GM23338 (cell line): ENCODE results near the gene GPC6. TPM values are rescaled to one million over a fixed set of nuclear protein-coding genes. Genes with fewer than 3 reads are reported as not detected.

Experiments
- ATAC-seq: fragments of 200-7000 bp; cut with Tn5 transposase; 3 replicates; pipeline ENCODE4 v1.9.1; 2020
- DNase-seq: peaks from one replicate; pipeline ENCODE4 v3.0.0-alpha.2; 2015; ENCODE audit warnings: low spot score
- H2AFZ ChIP-seq: fragments of 200-600 bp; sonication (generic); 2 replicates; pipeline ENCODE4 v1.8.0; 2016; ENCODE audit warnings: antibody characterized with exemption, mild to moderate bottlenecking, moderate library complexity
- H3F3A ChIP-seq: fragments of 200-600 bp; sonication (generic); replicated peaks from 2 replicates; pipeline ENCODE4 v1.8.0; 2017; ENCODE audit warnings: antibody characterized with exemption, mixed run types, low read depth
- H3K27ac ChIP-seq: fragments of 200-600 bp; sonication (generic); 2 replicates; pipeline ENCODE4 v1.6.1; 2016; ENCODE audit warnings: low read depth
- H3K27me3 ChIP-seq: fragments of 200-600 bp; sonication (generic); 2 replicates; pipeline ENCODE4 v1.8.0; 2016; ENCODE audit warnings: mild to moderate bottlenecking, mixed run types, moderate library complexity; ENCODE audit not compliant: insufficient read depth
- H3K36me3 ChIP-seq: fragments of 200-600 bp; sonication (generic); 2 replicates; pipeline ENCODE4 v1.8.0; 2016; ENCODE audit warnings: mild to moderate bottlenecking; ENCODE audit not compliant: insufficient read depth
- H3K4me1 ChIP-seq: fragments of 200-600 bp; sonication (generic); 2 replicates; pipeline ENCODE4 v1.8.0; 2016; ENCODE audit warnings: mild to moderate bottlenecking, moderate library complexity; ENCODE audit not compliant: insufficient read depth
- H3K4me2 ChIP-seq: fragments of 200-600 bp; sonication (generic); 2 replicates; pipeline ENCODE4 v1.7.1; 2017; ENCODE audit warnings: mixed run types
- H3K4me3 ChIP-seq: fragments of 200-600 bp; sonication (generic); 2 replicates; pipeline ENCODE4 v1.6.1; 2016; ENCODE audit warnings: mixed run types
- H3K79me2 ChIP-seq: fragments of 200-600 bp; sonication (generic); replicated peaks from 2 replicates; pipeline ENCODE4 v1.8.0; 2017; ENCODE audit warnings: mild to moderate bottlenecking; ENCODE audit not compliant: insufficient read depth
- H3K9me2 ChIP-seq: fragments of 200-600 bp; sonication (generic); 2 replicates; pipeline ENCODE4 v1.8.0; 2017; ENCODE audit not compliant: insufficient read depth
- H4K20me1 ChIP-seq: fragments of 200-600 bp; sonication (generic); replicated peaks from 2 replicates; pipeline ENCODE4 v1.8.0; 2017; ENCODE audit warnings: mild to moderate bottlenecking; ENCODE audit not compliant: insufficient read depth
- H3K27ac Mint-ChIP-seq: 2 replicates; pipeline ENCODE4 v1.8.0; 2020; ENCODE audit warnings: inconsistent platforms, mild to moderate bottlenecking, moderate library complexity, mixed read lengths
- H3K27me3 Mint-ChIP-seq: 3 replicates; pipeline ENCODE4 v1.8.0; 2022; ENCODE audit warnings: low read depth, mild to moderate bottlenecking, moderate library complexity, mixed read lengths, inconsistent platforms; ENCODE audit not compliant: insufficient read depth, poor library complexity
- H3K36me3 Mint-ChIP-seq: 3 replicates; pipeline ENCODE4 v1.8.0; 2021; ENCODE audit warnings: low read depth, mild to moderate bottlenecking, inconsistent platforms, moderate library complexity, mixed read lengths
- H3K4me1 Mint-ChIP-seq: 3 replicates; pipeline ENCODE4 v1.8.0; 2020; ENCODE audit warnings: mild to moderate bottlenecking, inconsistent platforms, mixed read lengths
- H3K4me3 Mint-ChIP-seq: 3 replicates; pipeline ENCODE4 v1.8.0; 2021; ENCODE audit warnings: moderate library complexity, mild to moderate bottlenecking, inconsistent platforms, mixed read lengths
- H3K9me3 Mint-ChIP-seq: 3 replicates; pipeline ENCODE4 v1.8.0; 2020; ENCODE audit warnings: moderate library complexity, mild to moderate bottlenecking, inconsistent platforms, mixed read lengths
- CREB1 ChIP-seq: fragments of 250-450 bp; sonication (Bioruptor Pico); IDR thresholded peaks from 2 replicates; pipeline ENCODE4 v1.5.0; 2020; ENCODE audit warnings: low read depth, mild to moderate bottlenecking, moderate library complexity
- EZH2 ChIP-seq: fragments of 200-600 bp; sonication (generic); IDR thresholded peaks from one replicate; pipeline ENCODE4 v1.8.0; 2017; ENCODE audit warnings: antibody characterized with exemption, mild to moderate bottlenecking, low read depth; ENCODE audit not compliant: unreplicated experiment
- EZH2phosphoT487 ChIP-seq: fragments of 200-600 bp; sonication (generic); IDR thresholded peaks from one replicate; pipeline ENCODE4 v1.8.1; 2018; ENCODE audit warnings: antibody characterized with exemption; ENCODE audit not compliant: unreplicated experiment
- JUNB ChIP-seq: IDR thresholded peaks from one replicate; pipeline ENCODE4 v1.6.1; 2016; ENCODE audit warnings: antibody characterized with exemption; ENCODE audit not compliant: unreplicated experiment
- NANOG ChIP-seq: IDR thresholded peaks from 2 replicates; pipeline ENCODE4 v1.6.1; 2016; ENCODE audit warnings: antibody characterized with exemption, borderline replicate concordance
- POLR2AphosphoS5 ChIP-seq: IDR thresholded peaks from 2 replicates; pipeline ENCODE4 v1.6.1; 2016; ENCODE audit warnings: antibody characterized with exemption, low read depth
- STAT1 ChIP-seq: IDR thresholded peaks from one replicate; pipeline ENCODE4 v1.6.1; 2016; ENCODE audit warnings: antibody characterized with exemption; ENCODE audit not compliant: unreplicated experiment
- ZNF114 ChIP-seq: fragments of 250-450 bp; sonication (Bioruptor Pico); IDR thresholded peaks from 2 replicates; pipeline ENCODE4 v1.5.0; 2020; ENCODE audit warnings: mild to moderate bottlenecking, moderate library complexity
- ZNF331 ChIP-seq: fragments of 250-450 bp; sonication (Bioruptor Pico); IDR thresholded peaks from 2 replicates; pipeline ENCODE4 v1.5.0; 2020; ENCODE audit warnings: low read depth, mild to moderate bottlenecking, moderate library complexity
- polyA plus RNA-seq: library from polyadenylated mRNA; unstranded; fragments of >200 nt; fragmentation: Nextera tagmentation; extraction: Ambion mirVana; gene quantifications from 2 replicates; pipeline ENCODE4 v1.2.1, GENCODE V29; 2016
- total RNA-seq: library from RNA; depleted of rRNA; stranded (reverse); fragments of >200 nt; shearing (Covaris generic); gene quantifications from 2 replicates; pipeline ENCODE4 v1.2.3, GENCODE V29; 2014
- TF ChIP-seq, protein P1 (sequence below): fragments of 250-450 bp; sonication (Bioruptor Pico); IDR thresholded peaks from 2 replicates; pipeline ENCODE4 v1.5.0; 2020; ENCODE audit warnings: mild to moderate bottlenecking, moderate library complexity
- TF ChIP-seq, protein P2 (sequence below): IDR thresholded peaks from 2 replicates; pipeline ENCODE4 v1.6.1; 2016; ENCODE audit warnings: antibody characterized with exemption
- TF ChIP-seq, protein P3 (sequence below): IDR thresholded peaks from one replicate; pipeline ENCODE4 v1.6.1; 2018; ENCODE audit warnings: antibody characterized with exemption; ENCODE audit not compliant: unreplicated experiment
- TF ChIP-seq, protein P4 (sequence below), 2 experiments: fragments of 200-600 bp in 1 of 2; sonication (generic) in 1 of 2; conservative IDR thresholded peaks; 2 replicates each; pipeline versions ENCODE4 v1.5.1 to v1.6.1; 2016 to 2017; ENCODE audit warnings: antibody characterized with exemption in 2 of 2, low read depth in 2 of 2, mild to moderate bottlenecking in 2 of 2, moderate library complexity in 1 of 2

Gene GPC6
- total and polyA plus RNA-seq, 2 experiments from 2014 or later = 6.4 to 28.6 TPM

DNA sequence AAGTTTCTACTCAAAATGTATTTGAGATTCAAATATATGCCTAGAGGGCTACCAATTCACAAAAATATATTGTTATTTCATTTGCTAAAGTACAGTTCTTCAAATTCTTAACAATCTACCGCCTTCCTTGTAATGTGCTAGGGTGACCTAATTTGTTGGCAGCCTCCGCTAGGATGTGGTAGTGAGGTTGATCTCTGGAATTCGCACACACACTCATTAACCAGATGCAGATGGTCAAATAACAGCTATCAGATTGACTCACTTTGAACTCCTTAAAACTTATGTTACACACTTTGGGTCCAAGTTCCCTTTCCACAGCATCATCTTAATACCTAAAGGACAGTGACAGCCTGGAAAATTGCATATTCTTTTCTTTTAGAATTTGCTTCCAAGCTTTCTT is 885.6 kb downstream of the GPC6 start:
- DNase-seq (no peak), ATAC-seq (no peak)
- H3K4me3 Mint-ChIP-seq = no peak overlapping the region
- peaks cover 12% of the 10 kb centered on the region for H3K4me1 Mint-ChIP-seq
- H3K9me3 Mint-ChIP-seq = no peaks in the 10 kb centered on the region
- TF ChIP-seq ZNF331 (CRISPR knock-in tag) = no peak
- TF ChIP-seq NANOG = no peak
- TF ChIP-seq STAT1 = no peak
- no peak for TF ChIP-seq ZNF114 (CRISPR knock-in tag)
- no peak for TF ChIP-seq EZH2
- TF ChIP-seq CREB1 (CRISPR knock-in tag) = no peak
- no peak for TF ChIP-seq JUNB
- TF ChIP-seq, protein P1, sequence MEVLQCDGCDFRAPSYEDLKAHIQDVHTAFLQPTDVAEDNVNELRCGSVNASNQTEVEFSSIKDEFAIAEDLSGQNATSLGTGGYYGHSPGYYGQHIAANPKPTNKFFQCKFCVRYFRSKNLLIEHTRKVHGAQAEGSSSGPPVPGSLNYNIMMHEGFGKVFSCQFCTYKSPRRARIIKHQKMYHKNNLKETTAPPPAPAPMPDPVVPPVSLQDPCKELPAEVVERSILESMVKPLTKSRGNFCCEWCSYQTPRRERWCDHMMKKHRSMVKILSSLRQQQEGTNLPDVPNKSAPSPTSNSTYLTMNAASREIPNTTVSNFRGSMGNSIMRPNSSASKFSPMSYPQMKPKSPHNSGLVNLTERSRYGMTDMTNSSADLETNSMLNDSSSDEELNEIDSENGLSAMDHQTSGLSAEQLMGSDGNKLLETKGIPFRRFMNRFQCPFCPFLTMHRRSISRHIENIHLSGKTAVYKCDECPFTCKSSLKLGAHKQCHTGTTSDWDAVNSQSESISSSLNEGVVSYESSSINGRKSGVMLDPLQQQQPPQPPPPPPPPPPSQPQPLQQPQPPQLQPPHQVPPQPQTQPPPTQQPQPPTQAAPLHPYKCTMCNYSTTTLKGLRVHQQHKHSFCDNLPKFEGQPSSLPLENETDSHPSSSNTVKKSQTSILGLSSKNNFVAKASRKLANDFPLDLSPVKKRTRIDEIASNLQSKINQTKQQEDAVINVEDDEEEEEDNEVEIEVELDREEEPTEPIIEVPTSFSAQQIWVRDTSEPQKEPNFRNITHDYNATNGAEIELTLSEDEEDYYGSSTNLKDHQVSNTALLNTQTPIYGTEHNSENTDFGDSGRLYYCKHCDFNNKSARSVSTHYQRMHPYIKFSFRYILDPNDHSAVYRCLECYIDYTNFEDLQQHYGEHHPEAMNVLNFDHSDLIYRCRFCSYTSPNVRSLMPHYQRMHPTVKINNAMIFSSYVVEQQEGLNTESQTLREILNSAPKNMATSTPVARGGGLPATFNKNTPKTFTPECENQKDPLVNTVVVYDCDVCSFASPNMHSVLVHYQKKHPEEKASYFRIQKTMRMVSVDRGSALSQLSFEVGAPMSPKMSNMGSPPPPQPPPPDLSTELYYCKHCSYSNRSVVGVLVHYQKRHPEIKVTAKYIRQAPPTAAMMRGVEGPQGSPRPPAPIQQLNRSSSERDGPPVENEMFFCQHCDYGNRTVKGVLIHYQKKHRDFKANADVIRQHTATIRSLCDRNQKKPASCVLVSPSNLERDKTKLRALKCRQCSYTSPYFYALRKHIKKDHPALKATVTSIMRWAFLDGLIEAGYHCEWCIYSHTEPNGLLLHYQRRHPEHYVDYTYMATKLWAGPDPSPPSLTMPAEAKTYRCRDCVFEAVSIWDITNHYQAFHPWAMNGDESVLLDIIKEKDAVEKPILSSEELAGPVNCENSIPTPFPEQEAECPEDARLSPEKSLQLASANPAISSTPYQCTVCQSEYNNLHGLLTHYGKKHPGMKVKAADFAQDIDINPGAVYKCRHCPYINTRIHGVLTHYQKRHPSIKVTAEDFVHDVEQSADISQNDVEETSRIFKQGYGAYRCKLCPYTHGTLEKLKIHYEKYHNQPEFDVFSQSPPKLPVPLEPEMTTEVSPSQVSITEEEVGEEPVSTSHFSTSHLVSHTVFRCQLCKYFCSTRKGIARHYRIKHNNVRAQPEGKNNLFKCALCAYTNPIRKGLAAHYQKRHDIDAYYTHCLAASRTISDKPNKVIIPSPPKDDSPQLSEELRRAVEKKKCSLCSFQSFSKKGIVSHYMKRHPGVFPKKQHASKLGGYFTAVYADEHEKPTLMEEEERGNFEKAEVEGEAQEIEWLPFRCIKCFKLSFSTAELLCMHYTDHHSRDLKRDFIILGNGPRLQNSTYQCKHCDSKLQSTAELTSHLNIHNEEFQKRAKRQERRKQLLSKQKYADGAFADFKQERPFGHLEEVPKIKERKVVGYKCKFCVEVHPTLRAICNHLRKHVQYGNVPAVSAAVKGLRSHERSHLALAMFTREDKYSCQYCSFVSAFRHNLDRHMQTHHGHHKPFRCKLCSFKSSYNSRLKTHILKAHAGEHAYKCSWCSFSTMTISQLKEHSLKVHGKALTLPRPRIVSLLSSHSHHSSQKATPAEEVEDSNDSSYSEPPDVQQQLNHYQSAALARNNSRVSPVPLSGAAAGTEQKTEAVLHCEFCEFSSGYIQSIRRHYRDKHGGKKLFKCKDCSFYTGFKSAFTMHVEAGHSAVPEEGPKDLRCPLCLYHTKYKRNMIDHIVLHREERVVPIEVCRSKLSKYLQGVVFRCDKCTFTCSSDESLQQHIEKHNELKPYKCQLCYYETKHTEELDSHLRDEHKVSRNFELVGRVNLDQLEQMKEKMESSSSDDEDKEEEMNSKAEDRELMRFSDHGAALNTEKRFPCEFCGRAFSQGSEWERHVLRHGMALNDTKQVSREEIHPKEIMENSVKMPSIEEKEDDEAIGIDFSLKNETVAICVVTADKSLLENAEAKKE (CRISPR knock-in tag) = no peak
- TF ChIP-seq, protein P2, sequence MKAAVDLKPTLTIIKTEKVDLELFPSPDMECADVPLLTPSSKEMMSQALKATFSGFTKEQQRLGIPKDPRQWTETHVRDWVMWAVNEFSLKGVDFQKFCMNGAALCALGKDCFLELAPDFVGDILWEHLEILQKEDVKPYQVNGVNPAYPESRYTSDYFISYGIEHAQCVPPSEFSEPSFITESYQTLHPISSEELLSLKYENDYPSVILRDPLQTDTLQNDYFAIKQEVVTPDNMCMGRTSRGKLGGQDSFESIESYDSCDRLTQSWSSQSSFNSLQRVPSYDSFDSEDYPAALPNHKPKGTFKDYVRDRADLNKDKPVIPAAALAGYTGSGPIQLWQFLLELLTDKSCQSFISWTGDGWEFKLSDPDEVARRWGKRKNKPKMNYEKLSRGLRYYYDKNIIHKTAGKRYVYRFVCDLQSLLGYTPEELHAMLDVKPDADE = no peak
- no peak for TF ChIP-seq POLR2AphosphoS5
- TF ChIP-seq, protein P3, sequence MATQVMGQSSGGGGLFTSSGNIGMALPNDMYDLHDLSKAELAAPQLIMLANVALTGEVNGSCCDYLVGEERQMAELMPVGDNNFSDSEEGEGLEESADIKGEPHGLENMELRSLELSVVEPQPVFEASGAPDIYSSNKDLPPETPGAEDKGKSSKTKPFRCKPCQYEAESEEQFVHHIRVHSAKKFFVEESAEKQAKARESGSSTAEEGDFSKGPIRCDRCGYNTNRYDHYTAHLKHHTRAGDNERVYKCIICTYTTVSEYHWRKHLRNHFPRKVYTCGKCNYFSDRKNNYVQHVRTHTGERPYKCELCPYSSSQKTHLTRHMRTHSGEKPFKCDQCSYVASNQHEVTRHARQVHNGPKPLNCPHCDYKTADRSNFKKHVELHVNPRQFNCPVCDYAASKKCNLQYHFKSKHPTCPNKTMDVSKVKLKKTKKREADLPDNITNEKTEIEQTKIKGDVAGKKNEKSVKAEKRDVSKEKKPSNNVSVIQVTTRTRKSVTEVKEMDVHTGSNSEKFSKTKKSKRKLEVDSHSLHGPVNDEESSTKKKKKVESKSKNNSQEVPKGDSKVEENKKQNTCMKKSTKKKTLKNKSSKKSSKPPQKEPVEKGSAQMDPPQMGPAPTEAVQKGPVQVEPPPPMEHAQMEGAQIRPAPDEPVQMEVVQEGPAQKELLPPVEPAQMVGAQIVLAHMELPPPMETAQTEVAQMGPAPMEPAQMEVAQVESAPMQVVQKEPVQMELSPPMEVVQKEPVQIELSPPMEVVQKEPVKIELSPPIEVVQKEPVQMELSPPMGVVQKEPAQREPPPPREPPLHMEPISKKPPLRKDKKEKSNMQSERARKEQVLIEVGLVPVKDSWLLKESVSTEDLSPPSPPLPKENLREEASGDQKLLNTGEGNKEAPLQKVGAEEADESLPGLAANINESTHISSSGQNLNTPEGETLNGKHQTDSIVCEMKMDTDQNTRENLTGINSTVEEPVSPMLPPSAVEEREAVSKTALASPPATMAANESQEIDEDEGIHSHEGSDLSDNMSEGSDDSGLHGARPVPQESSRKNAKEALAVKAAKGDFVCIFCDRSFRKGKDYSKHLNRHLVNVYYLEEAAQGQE = no peak
- TF ChIP-seq EZH2phosphoT487 = no peak
- TF ChIP-seq, protein P4, sequence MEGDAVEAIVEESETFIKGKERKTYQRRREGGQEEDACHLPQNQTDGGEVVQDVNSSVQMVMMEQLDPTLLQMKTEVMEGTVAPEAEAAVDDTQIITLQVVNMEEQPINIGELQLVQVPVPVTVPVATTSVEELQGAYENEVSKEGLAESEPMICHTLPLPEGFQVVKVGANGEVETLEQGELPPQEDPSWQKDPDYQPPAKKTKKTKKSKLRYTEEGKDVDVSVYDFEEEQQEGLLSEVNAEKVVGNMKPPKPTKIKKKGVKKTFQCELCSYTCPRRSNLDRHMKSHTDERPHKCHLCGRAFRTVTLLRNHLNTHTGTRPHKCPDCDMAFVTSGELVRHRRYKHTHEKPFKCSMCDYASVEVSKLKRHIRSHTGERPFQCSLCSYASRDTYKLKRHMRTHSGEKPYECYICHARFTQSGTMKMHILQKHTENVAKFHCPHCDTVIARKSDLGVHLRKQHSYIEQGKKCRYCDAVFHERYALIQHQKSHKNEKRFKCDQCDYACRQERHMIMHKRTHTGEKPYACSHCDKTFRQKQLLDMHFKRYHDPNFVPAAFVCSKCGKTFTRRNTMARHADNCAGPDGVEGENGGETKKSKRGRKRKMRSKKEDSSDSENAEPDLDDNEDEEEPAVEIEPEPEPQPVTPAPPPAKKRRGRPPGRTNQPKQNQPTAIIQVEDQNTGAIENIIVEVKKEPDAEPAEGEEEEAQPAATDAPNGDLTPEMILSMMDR (conservative IDR thresholded peaks at IDR 0.05; ENCODE audit: low read depth in 2 of 2) = no peak
- Histone ChIP-seq H3K36me3 (no peaks in the 10 kb centered on the region), H3K4me2 (no peak overlapping the region), H3F3A (no peaks in the 10 kb centered on the region), H3K79me2 (no peaks in the 10 kb centered on the region), H3K4me1 (peaks cover 13% of the 10 kb centered on the region), H3K27ac (no peak overlapping the region), H3K9me2 (no peaks in the 10 kb centered on the region), H4K20me1 (no peaks in the 10 kb centered on the region), H3K27me3 (no peaks in the 10 kb centered on the region), H2AFZ (no peak overlapping the region), H3K4me3 (no peak overlapping the region)
- no peak overlapping the region for H3K27ac Mint-ChIP-seq
- H3K36me3 Mint-ChIP-seq = no peaks in the 10 kb centered on the region
- H3K27me3 Mint-ChIP-seq = peaks cover 2% of the 10 kb centered on the region
